NCI-H1417 (cell line): Measurements from ENCODE around the gene SCGB1C1.
"Not testable (repeated sequence)": the region's sequence is repeated elsewhere in the genome, so short reads cannot be mapped to it uniquely, and the experiment has no call there.

Experiments
- DNase-seq, 3 experiments: peaks; one replicate each; lab custom pipeline; 2025; lab: John Stamatoyannopoulos, UW

The SCGB1C1 gene

DNA sequence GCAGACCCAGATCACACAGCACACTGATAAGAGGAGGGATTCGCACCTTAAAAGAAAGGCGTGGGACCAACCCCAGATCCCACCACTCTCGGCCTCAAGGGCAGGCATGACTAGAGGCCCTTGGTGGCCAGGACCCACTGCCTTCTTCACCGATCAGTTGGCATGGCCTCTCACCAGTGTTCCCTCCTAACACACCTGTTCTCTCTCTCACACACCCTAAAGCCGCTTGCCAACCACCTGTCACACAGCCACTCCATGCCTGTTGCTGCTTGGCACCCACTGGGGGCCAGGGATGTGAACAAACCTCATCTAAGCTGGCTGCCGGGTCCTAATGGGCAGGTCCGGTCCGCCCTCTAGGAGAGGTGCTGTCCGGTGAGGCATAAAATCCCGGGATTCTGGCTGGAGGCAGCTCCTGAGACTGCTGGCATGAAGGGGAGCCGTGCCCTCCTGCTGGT lies at the start of gene SCGB1C1:
TSS of gene SCGB1C1 (plus strand) at position 405 of the 455 bp plus-strand sequence. CDS start at position 427, 22 bp downstream.
- DNase-seq, result not testable (repeated sequence)

GRCh38 chr11:180242-180641 lies 12.6 kb upstream of the SCGB1C1 start:
- DNase-seq, result not testable (repeated sequence)

DNA sequence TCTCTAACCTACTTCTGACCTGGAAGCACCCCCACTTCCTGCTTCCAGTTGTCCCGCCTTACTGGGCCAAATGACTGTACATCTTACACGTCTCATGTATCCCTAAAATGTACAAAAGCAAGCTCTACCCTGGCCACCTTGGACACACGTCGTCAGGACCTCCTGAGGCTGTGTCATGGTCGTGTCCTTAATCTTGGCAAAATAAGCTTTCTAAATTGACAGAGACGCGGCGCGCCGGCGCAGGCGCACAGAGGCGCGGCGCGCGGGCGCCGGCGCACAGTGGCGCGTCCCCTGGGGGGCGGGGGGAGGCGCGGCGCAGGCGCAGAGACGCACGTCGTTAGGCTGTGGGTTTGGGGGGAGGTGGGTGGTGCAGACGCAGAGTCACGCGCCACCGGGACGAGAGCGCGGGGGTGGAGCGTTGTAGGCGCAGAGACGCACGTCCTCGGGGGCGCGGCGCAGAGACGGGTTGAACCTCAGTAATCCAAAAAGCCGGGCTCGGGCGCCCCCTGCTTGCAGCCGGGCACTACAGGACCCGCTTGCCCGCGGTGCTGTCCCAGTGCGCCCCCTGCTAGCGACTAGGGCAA lies 3.6 kb upstream of the SCGB1C1 start:
- DNase-seq, result not testable (repeated sequence)

DNA sequence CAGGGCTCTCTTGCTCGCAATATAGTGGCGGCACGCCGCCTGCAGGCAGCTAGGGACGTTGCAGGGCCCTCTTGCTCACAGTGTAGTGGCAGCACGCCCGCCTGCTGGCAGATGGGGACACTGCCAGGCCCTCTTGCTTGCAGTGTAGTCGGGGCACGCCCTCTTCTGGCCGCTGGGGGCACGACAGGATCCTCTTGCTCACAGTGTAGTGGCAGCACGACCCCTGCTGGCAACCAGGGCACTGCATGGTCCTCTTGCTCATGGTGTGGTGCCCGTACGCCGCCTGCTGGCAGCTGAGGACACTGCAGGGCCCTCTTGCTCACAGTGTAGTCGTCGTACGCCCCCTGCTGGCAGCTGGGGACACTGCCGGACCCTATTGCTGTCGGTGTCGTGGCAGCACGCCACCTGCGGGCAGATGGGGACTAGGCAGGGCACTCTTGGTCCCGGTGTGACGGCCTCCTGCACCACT lies 3.0 kb upstream of the SCGB1C1 start:
- not testable (repeated sequence) for DNase-seq

DNA sequence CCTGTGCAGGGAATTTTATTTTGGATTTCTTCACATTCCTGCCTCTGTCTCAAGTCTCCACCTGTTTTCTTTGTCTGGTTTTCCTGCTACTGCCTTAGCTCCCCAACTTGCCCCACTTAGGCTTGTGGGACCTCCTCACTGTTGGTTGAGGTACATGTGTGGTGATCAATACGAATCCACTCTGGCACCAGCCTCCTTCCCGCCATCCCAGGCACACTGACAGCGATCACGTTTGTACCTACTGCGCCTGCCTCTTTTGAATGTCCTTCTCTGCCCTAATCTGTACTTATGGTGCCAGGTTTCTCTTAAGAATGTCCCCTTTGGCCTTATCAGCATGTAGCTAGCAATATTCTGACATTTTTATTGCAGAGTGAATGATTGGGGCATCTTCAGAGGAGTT lies 2.3 kb upstream of the SCGB1C1 start:
- not testable (repeated sequence) for DNase-seq

DNA sequence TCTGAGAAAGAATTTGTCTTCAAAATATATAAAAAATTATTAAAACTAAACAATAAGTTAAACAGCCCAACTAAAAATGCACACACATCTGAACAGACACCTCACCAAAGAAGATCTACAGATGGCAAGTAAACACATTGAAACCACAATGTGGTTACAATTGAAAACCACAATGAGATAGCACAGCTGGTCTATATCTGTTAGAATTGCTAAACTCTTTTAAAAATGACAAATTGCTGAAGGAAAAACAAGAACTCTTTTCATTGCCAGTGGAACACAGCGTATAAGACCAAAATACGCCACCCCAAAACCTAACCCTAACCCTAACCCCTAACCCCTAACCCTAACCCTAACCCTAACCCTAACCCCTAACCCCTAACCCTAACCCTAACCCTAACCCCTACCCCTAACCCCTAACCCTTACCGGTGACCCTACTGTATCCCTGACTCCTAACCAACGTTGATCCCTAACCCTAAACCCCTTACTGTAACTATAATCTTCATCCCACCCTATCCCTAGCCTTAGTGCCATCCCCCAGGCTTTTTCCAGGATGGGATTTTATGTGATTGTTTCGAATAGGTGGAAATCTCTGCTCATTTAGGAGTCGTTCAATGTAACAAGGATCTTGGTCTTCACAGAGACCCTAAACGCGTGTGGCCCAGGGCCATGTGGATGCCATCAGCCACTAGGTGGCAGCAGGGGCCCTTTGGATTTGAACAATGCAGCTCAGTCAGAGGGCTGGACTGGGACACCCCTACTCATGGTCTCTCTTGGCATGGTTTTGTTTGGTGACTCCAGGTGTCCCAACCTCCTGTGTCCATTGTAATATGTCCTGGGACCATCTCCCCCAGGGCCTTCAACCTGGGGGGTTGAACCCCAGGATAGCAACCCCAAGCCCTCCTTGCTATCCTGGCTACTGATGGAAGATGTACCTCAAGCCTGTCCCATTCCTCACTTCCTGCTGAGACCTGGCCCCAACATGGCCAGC lies 1.1 kb upstream of the SCGB1C1 start:
- DNase-seq, result not testable (repeated sequence)

- DNase-seq, result not testable (repeated sequence)
Observed at GRCh38 chr11:193481-193880, 603 bp downstream of the SCGB1C1 start.

DNA sequence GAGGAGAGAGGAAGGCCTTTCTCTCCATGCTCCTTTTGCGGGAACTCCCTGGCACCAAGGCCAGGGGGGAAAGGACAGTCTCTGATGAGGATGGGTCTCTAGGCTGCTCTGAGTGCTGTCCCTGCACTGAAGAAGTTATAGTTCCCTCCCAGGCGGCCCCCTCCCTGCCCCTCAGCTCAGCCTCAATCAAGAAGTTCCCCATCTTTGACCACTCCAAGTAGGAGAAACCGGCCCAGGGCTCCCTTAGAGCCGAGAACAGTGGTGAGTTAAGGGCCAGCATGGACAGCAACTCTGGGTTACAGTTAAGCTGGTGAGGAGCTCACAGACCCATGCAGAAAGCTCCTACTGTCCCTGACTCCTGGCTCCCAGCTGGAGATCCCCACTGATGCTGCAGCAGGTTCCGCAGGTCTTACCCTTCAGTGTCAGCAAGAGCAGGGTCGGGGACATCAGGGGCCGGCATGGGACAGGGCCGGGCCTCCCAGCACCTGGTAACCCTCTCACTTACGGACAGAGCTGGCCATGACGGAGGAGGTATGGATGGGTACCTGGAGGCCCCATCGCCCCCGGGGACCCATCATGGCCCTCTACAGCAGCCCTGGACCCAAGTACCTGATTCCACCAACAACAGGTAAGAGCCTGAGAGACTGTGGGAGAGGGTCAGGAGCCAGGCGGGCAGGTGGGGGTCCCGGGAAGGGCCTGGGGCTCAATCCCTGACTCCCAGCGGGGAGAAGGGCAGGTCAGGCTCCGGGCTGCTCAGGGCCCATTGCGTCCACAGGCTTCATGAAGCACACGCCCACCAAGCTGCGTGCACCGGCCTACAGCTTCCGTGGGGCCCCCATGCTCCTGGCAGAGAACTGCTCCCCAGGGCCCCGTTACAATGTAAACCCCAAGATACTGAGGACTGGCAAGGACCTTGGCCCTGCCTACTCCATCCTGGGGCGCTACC lies 4.2 kb downstream of the SCGB1C1 start:
- no peak for DNase-seq

GRCh38 chr11:197741-198235 lies 4.9 kb downstream of the SCGB1C1 start:
- DNase-seq, result no peak

GRCh38 chr11:198236-198806 lies 5.4 kb downstream of the SCGB1C1 start:
- DNase-seq, result no peak

- DNase-seq, result no peak
Observed at GRCh38 chr11:199004-199581, 6.2 kb downstream of the SCGB1C1 start.

GRCh38 chr11:199782-200181 lies 6.9 kb downstream of the SCGB1C1 start:
- DNase-seq, result no peak

DNA sequence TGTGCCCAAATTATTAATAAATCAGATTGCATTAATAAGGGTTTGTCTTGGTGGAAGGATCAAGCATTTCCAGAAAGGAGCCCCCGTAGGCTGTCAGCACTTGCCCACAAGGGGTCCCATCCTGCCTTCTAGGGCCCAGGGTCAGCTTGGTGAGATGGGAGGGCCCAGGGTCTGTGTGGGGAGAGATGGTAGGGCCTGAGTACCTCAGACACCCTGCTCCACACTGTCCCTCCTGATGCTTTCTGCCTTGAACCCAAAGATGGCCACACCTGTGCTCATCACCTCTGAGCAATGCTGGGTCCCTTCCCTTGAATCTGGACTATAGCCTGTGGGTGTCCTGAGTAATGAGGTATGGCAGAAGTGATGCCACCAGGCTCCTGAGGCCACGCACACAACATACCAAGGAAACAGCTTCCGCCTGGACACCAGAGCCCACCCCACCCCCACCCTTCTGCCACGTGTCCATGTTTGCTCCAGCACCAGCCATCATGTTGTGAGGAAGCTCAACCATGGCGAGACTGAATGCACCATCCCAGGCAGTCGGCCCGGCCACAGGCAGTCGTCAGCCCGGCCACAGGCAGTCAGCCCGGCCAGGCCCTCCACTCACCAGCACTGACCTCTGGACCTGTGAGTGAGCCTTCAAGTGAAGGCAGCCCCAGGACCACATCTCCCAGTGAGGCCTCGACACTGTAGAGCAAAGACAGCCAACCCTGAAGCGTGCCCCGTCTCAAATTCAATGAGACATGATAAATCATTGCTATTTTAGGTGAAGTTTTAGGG lies 7.5 kb downstream of the SCGB1C1 start:
- DNase-seq, result no peak

GRCh38 chr11:201966-202365 lies 9.1 kb downstream of the SCGB1C1 start:
- no peak for DNase-seq

- DNase-seq, result no peak
Observed at GRCh38 chr11:202490-202889, 9.6 kb downstream of the SCGB1C1 start.

DNA sequence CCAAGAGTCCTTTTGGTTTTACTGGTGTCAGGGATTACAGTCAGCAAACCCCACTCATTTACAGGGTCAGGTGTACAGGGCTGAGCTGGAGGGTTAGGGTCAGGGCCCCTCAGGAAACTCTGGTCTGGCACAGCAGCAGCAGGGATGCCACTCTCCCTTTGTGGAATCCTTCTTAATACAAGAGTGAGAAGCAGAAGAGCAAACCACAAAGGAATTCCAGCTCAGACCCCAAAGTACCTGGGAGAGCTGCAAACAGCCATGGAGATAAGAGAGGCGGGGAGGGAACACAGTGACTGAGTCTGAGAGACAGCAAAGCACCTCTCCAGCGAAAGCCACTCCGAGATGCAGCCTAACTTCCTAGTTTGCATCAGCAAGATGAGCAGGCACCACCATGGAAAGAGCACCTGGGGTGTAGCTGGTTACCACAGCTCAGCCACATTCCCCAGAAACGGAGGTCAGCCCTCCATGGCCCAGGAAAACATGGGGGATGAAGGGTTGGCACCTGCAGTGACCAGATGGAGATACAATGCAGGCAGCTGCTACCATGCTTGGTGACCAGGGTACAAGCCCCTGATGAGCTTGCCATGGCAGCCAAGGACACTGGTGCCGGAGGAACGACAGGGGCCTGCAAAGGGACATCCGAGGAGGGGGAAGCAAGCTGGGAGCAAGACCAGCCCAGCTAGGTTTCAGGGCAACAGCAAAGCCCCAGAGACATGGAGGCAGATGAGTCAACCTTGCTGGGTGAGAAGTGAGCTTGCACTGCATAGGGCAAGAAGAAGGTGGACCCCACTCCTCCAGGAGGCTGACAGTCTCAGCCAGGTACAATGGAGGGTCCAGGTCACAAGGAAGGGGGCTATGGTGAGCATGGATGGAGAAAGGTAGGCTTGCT lies 10.4 kb downstream of the SCGB1C1 start:
- DNase-seq, result no peak

DNA sequence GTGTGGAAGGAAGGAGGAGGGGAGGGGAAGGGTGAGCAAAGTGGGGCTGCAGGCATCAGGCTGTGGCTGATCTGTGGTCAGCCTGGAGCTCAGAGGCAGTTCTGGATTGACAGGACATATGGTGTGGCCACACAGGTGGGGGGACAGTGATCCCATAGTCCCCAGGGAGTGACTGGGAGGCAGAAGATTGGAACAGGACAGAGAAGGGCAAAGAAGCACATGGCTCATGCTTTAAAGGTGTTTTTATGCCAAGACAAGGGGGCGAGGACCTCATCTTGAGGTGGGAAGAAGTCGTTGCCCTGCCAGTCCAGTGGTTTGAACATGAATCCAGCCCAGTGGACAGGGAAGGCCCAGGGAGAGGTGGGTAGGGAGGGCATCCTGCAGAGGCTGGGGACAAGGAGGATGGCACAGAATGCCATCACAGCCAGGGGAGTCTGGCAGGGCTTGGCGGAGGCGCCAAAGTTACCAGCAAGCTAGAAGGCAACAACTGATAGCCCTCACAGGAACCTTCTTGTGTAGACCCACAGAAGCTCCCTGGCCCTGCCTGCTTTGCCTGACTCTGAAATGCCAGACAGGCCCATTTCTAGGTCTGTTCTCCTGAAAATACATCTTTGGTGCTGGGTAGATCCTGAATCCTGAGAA lies 11.2 kb downstream of the SCGB1C1 start:
- no peak for DNase-seq

DNA sequence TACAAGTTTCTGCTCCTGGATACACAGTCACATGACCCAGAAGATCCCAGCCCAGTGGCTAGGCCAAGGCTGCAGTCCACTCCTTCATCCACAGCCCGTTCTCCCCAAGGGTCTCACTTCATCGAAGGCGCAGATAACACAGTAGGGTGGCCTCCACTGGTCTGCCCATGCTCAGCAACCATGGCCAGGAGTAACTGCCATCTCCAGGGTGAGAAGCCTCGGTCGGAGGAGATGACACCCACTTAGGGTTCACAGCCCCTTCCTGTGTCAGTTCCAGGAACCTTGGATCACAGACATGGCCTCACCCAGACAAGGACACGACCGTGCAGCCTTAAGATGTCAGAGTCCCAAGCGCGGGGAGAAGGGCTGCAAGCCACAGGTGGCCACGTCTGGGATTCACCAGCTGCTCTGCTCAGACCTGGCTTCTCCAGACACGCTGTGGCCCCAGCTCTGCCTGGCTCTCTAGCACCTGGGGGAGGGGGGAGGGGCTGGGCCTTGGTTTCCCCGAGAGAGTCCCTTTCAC lies 11.8 kb downstream of the SCGB1C1 start:
- DNase-seq, result no peak
